HepG2 (cell line): Measurements from ENCODE around the gene LAMA5. TPM values are rescaled to one million over a fixed set of nuclear protein-coding genes. Genes with fewer than 3 reads are reported as not detected.

Experiments used
- ARNT2 ChIP-seq: sonication (generic); formaldehyde crosslinking; IDR thresholded peaks from 2 replicates; pipeline ENCODE4 v1.8.0; 2022; ENCODE audit warnings: mild to moderate bottlenecking, low read depth, missing genetic modification reagents, moderate library complexity
- E2F1 ChIP-seq: sonication (generic); formaldehyde crosslinking; IDR thresholded peaks from 2 replicates; pipeline ENCODE4 v1.5.0; 2020; ENCODE audit warnings: missing genetic modification reagents
- EHMT2 ChIP-seq: fragments of 200-600 bp; sonication (generic); IDR thresholded peaks from 2 replicates; pipeline ENCODE4 v1.7.0; 2017; ENCODE audit warnings: antibody characterized with exemption, low read depth, low read length, borderline replicate concordance
- GTF3A ChIP-seq: sonication (generic); formaldehyde crosslinking; conservative IDR thresholded peaks from 2 replicates; pipeline ENCODE4 v1.4.0; 2020; ENCODE audit warnings: mild to moderate bottlenecking, missing genetic modification reagents
- HNF4G ChIP-seq, 2 experiments: sonication (generic) in 1 of 2; formaldehyde crosslinking in 1 of 2; IDR thresholded peaks; 2 replicates each; pipeline versions ENCODE4 v1.4.0 to v1.6.1; 2011 to 2020; ENCODE audit warnings: borderline replicate concordance in 2 of 2, low read depth in 2 of 2, mild to moderate bottlenecking in 2 of 2, low read length in 1 of 2, missing genetic modification reagents in 1 of 2, moderate library complexity in 1 of 2
- JARID2 ChIP-seq: sonication (generic); formaldehyde crosslinking; IDR thresholded peaks from 2 replicates; pipeline ENCODE4 v1.8.1; 2023; ENCODE audit warnings: missing genetic modification reagents, inconsistent platforms; ENCODE audit not compliant: insufficient replicate concordance
- MAF1 ChIP-seq: sonication (generic); formaldehyde crosslinking; IDR thresholded peaks from 2 replicates; pipeline ENCODE4 v1.5.0; 2020; ENCODE audit warnings: missing genetic modification reagents, borderline replicate concordance
- NFE2L1 ChIP-seq: sonication (generic); formaldehyde crosslinking; IDR thresholded peaks from 2 replicates; pipeline ENCODE4 v1.4.0; 2020; ENCODE audit warnings: missing genetic modification reagents, mild to moderate bottlenecking, borderline replicate concordance
- PTBP1 ChIP-seq: fragments of 200-400 bp; formaldehyde crosslinking; IDR thresholded peaks from 2 replicates; pipeline ENCODE4 v1.6.1; 2018; ENCODE audit warnings: low read length, low read depth; ENCODE audit not compliant: poor library complexity, severe bottlenecking
- RFXAP ChIP-seq: sonication (generic); formaldehyde crosslinking; IDR thresholded peaks from 2 replicates; pipeline ENCODE4 v1.4.0; 2020; ENCODE audit warnings: missing genetic modification reagents, borderline replicate concordance
- TSC22D2 ChIP-seq: sonication (generic); formaldehyde crosslinking; IDR thresholded peaks from 2 replicates; pipeline ENCODE4 v1.5.1; 2020; ENCODE audit warnings: missing genetic modification reagents, mild to moderate bottlenecking, borderline replicate concordance
- ZBTB1 ChIP-seq: sonication (generic); formaldehyde crosslinking; IDR thresholded peaks from 2 replicates; pipeline ENCODE4 v1.4.0; 2020; ENCODE audit warnings: missing genetic modification reagents, borderline replicate concordance
- ZNF33A ChIP-seq: sonication (generic); formaldehyde crosslinking; IDR thresholded peaks from 2 replicates; pipeline ENCODE4 v1.5.1; 2020; ENCODE audit warnings: missing genetic modification reagents, mild to moderate bottlenecking, moderate library complexity, borderline replicate concordance
- ZNF451 ChIP-seq: sonication (generic); formaldehyde crosslinking; IDR thresholded peaks from 2 replicates; pipeline ENCODE4 v1.5.0; 2020; ENCODE audit warnings: mild to moderate bottlenecking, missing genetic modification reagents
- ZNF747 ChIP-seq: sonication (generic); formaldehyde crosslinking; IDR thresholded peaks from 2 replicates; pipeline ENCODE4 v1.8.1; 2023; ENCODE audit warnings: missing genetic modification reagents, mild to moderate bottlenecking, borderline replicate concordance
- polyA plus RNA-seq, 8 experiments: library from polyadenylated mRNA; depleted of rRNA in 3 of 8; stranded (reverse) in 7 of 8; unstranded in 1 of 8; fragments of >200 nt; fragmentation: Illumina TruSeq in 4 of 8; extraction: Trizol in 4 of 8; gene quantifications; 2 replicates each; pipeline versions ENCODE4 v1.2.1 to v1.2.3, GENCODE V29; 2011 to 2016; ENCODE audit warnings: low read depth in 4 of 8, missing spikeins in 1 of 8, mixed read lengths in 1 of 8; ENCODE audit not compliant: insufficient read depth in 1 of 8
- total RNA-seq, 5 experiments: library from RNA; depleted of rRNA; stranded (reverse); fragments of >200 nt; fragmentation: Illumina TruSeq; extraction: Trizol; gene quantifications; 2 replicates each; pipeline ENCODE4 v1.2.3, GENCODE V29; 2016; ENCODE audit warnings: low read depth in 1 of 5
- TF ChIP-seq, protein P1 (sequence below): IDR thresholded peaks from 2 replicates; pipeline ENCODE4 v1.6.1; 2016; ENCODE audit warnings: missing compliant biosample characterization, missing genetic modification reagents, borderline replicate concordance
- TF ChIP-seq, protein P2 (sequence below): sonication (generic); formaldehyde crosslinking; IDR thresholded peaks from 2 replicates; pipeline ENCODE4 v1.4.0; 2020; ENCODE audit warnings: missing genetic modification reagents, borderline replicate concordance
- TF ChIP-seq, protein P3 (sequence below): sonication (generic); formaldehyde crosslinking; IDR thresholded peaks from 2 replicates; pipeline ENCODE4 v1.5.0; 2020; ENCODE audit warnings: missing genetic modification reagents, mild to moderate bottlenecking, borderline replicate concordance

The LAMA5 gene
- total and polyA plus RNA-seq, 2 of the 13 experiments (the other 11 are each of a cell fraction or from before 2014, with no cell fraction given): 21.0 to 44.7 TPM

DNA sequence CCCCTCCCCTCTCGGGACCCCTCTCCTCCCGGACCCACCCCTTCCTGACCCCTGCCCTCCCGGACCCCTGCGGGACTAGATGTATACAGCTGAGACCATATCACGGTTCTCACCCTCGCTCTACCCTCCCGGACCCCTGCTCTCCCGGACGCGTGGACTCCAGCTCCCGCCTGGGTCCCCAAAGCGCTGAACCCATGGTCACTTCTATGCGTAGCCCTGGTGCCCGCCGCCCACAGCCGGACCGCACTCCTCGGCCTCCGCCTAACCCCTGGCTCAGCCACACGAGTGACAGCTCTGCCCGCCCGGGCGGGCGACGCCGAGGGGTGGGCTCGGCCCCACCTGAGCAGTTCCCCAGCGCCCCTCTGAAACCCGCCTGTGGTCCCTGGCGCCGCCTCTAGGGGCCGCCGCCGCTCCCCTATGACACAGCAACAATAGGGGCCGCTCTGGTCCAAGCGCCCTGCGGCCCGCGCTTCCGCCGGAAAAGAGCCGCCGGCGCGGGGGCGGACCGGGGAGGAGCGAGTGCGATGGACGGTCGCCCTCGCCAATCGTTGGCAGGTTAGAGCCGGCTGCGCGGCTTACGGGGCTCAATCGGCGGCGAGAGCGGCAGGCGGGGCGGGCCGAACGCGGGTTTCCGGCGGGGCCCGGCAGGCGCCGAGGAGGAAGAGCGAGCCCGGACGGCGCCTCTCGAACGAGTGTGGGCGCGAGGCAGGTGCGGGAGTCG, 64.6 kb downstream of the LAMA5 start, which contains the start of gene ADRM1 (continued):
- peak; percentile 93 for TF ChIP-seq ZNF747 (CRISPR knock-in tag)
- no peak for TF ChIP-seq GTF3A (CRISPR knock-in tag)
- TF ChIP-seq ZBTB1 (CRISPR knock-in tag): no peak
- no peak for TF ChIP-seq HNF4G (IDR thresholded peaks at IDR 0.05; ENCODE audit: borderline replicate concordance, low read depth, low read length)
- TF ChIP-seq HNF4G (CRISPR knock-in tag; IDR thresholded peaks at IDR 0.05; ENCODE audit: borderline replicate concordance, low read depth): no peak; the same call in 1 of the 2 replicates
- peak; percentile 100 for TF ChIP-seq NFE2L1 (CRISPR knock-in tag)
- peak; percentile 86; the same call in 1 of the 2 replicates for TF ChIP-seq RFXAP (CRISPR knock-in tag)
- TF ChIP-seq, protein P1, sequence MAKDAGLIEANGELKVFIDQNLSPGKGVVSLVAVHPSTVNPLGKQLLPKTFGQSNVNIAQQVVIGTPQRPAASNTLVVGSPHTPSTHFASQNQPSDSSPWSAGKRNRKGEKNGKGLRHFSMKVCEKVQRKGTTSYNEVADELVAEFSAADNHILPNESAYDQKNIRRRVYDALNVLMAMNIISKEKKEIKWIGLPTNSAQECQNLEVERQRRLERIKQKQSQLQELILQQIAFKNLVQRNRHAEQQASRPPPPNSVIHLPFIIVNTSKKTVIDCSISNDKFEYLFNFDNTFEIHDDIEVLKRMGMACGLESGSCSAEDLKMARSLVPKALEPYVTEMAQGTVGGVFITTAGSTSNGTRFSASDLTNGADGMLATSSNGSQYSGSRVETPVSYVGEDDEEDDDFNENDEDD (CRISPR knock-in tag): peak; percentile 91
- TF ChIP-seq TSC22D2: peak; percentile 84; the same call in 1 of the 2 replicates
- peak; percentile 87 for TF ChIP-seq ARNT2 (CRISPR knock-in tag)
- TF ChIP-seq ZNF33A: 0 out of 2 replicates have a peak, but pooled peaks have one; percentile 20
- TF ChIP-seq MAF1 (CRISPR knock-in tag): 0 out of 2 replicates have a peak, but pooled peaks have one; percentile 24
- TF ChIP-seq E2F1 (CRISPR knock-in tag): peak; percentile 89
- TF ChIP-seq ZNF451 (CRISPR knock-in tag): no peak; the same call in 1 of the 2 replicates
- TF ChIP-seq, protein P2, sequence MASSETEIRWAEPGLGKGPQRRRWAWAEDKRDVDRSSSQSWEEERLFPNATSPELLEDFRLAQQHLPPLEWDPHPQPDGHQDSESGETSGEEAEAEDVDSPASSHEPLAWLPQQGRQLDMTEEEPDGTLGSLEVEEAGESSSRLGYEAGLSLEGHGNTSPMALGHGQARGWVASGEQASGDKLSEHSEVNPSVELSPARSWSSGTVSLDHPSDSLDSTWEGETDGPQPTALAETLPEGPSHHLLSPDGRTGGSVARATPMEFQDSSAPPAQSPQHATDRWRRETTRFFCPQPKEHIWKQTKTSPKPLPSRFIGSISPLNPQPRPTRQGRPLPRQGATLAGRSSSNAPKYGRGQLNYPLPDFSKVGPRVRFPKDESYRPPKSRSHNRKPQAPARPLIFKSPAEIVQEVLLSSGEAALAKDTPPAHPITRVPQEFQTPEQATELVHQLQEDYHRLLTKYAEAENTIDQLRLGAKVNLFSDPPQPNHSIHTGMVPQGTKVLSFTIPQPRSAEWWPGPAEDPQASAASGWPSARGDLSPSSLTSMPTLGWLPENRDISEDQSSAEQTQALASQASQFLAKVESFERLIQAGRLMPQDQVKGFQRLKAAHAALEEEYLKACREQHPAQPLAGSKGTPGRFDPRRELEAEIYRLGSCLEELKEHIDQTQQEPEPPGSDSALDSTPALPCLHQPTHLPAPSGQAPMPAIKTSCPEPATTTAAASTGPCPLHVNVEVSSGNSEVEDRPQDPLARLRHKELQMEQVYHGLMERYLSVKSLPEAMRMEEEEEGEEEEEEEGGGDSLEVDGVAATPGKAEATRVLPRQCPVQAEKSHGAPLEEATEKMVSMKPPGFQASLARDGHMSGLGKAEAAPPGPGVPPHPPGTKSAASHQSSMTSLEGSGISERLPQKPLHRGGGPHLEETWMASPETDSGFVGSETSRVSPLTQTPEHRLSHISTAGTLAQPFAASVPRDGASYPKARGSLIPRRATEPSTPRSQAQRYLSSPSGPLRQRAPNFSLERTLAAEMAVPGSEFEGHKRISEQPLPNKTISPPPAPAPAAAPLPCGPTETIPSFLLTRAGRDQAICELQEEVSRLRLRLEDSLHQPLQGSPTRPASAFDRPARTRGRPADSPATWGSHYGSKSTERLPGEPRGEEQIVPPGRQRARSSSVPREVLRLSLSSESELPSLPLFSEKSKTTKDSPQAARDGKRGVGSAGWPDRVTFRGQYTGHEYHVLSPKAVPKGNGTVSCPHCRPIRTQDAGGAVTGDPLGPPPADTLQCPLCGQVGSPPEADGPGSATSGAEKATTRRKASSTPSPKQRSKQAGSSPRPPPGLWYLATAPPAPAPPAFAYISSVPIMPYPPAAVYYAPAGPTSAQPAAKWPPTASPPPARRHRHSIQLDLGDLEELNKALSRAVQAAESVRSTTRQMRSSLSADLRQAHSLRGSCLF (CRISPR knock-in tag): peak; percentile 64; the same call in 1 of the 2 replicates
- TF ChIP-seq EHMT2: no peak
- TF ChIP-seq, protein P3, sequence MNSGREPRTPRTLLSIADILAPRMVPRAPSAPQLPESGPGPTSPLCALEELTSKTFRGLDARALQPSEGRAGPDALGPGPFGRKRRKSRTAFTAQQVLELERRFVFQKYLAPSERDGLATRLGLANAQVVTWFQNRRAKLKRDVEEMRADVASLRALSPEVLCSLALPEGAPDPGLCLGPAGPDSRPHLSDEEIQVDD (CRISPR knock-in tag): no peak; the same call in none of the 2 replicates
- TF ChIP-seq PTBP1: peak; percentile 98
- peak; percentile 90 for TF ChIP-seq JARID2
